Activated CD4-positive, CD25-positive, alpha-beta regulatory T cell (primary cell): ENCODE results near the gene RSPH9.
A peak's percentile ranks its signal among the peaks of the same experiment; 100 is the strongest.
"Not testable (repeated sequence)": the region's sequence is repeated elsewhere in the genome, so short reads cannot be mapped to it uniquely, and the experiment has no call there.

Experiments
- DNase-seq, 4 experiments: peaks; one replicate each; lab custom pipeline; 2025; lab: John Stamatoyannopoulos, UW

RSPH9 gene

GRCh38 chr6:43629104-43629504 lies 15.7 kb upstream of the RSPH9 start, which contains the start of gene GTPBP2:
GTPBP2 (minus strand) TSS chr6:43629264; CDS start chr6:43629162, 102 bp downstream.
- DNase-seq, result peak; percentile 88 to 95 (median 90)

GRCh38 chr6:43629505-43630300 lies 15.1 kb upstream of the RSPH9 start:
- peak; percentile 57 to 74 (median 62) for DNase-seq

- no peak for DNase-seq
These were observed 13.7 kb upstream of the RSPH9 start for GRCh38 chr6:43630980-43631619.

- not testable (repeated sequence) for DNase-seq
These were observed 11.8 kb upstream of the RSPH9 start for GRCh38 chr6:43633002-43633401.

GRCh38 chr6:43634702-43635303 lies 10.0 kb upstream of the RSPH9 start:
- DNase-seq, result no peak

- DNase-seq, result peak; percentile 67 to 73 (median 72)
These were observed 9.2 kb upstream of the RSPH9 start, which contains the start of gene MAD2L1BP for GRCh38 chr6:43635387-43636307. MAD2L1BP (plus strand) TSS chr6:43635840; CDS start chr6:43635876, 36 bp downstream.

- no peak for DNase-seq
These were observed 8.6 kb upstream of the RSPH9 start for GRCh38 chr6:43636308-43636659.

- no peak for DNase-seq
These were observed 4.6 kb upstream of the RSPH9 start for GRCh38 chr6:43639984-43640800.

GRCh38 chr6:43645613-43645964 lies 753 bp downstream of the RSPH9 start:
- no peak for DNase-seq

GRCh38 chr6:43647613-43648012 lies 2.8 kb downstream of the RSPH9 start:
- no peak for DNase-seq

- no peak for DNase-seq
These were observed 3.4 kb downstream of the RSPH9 start for GRCh38 chr6:43648248-43648647.

GRCh38 chr6:43652822-43653221 lies 8.0 kb downstream of the RSPH9 start:
- not testable (repeated sequence) for DNase-seq

- DNase-seq, result no peak
These were observed 12.5 kb downstream of the RSPH9 start for GRCh38 chr6:43657221-43657802.

- DNase-seq, result no peak
These were observed 13.3 kb downstream of the RSPH9 start for GRCh38 chr6:43658161-43658560.

GRCh38 chr6:43662948-43663347 lies 18.1 kb downstream of the RSPH9 start:
- DNase-seq, result not testable (repeated sequence)

GRCh38 chr6:43665376-43665775 lies 20.5 kb downstream of the RSPH9 start:
- DNase-seq, result no peak

- DNase-seq, result no peak
These were observed 21.5 kb downstream of the RSPH9 start for GRCh38 chr6:43666196-43666920.

- DNase-seq, result peak; percentile 52 to 85 (median 72)
These were observed 22.7 kb downstream of the RSPH9 start for GRCh38 chr6:43667245-43668150.
